DMS 273 (cell line): ENCODE data around the gene ZNF287.
"Not testable (repeated sequence)": the region's sequence is repeated elsewhere in the genome, so short reads cannot be mapped to it uniquely, and the experiment has no call there.

ENCODE experiments used
- DNase-seq: peaks from one replicate; lab custom pipeline; 2025; ENCODE audit not compliant: unreplicated experiment; lab: John Stamatoyannopoulos, UW

ZNF287 gene

GRCh38 chr17:16568541-16569357, at the start of gene ZNF287:
Gene ZNF287 (minus strand): TSS chr17:16569204. CDS start chr17:16567731, 1,473 bp downstream.
- DNase-seq = peak; percentile 94

- DNase-seq = no peak
Measured at GRCh38 chr17:16617481-16618060, 48.6 kb upstream of the ZNF287 start.

GRCh38 chr17:16599537-16599936, 30.5 kb upstream of the ZNF287 start:
- no peak for DNase-seq

GRCh38 chr17:16593356-16594102, 24.5 kb upstream of the ZNF287 start:
- no peak for DNase-seq

- DNase-seq = peak; percentile 91
Measured at GRCh38 chr17:16589097-16589969, 20.3 kb upstream of the ZNF287 start.

GRCh38 chr17:16585796-16586195, 16.8 kb upstream of the ZNF287 start:
- DNase-seq = no peak

- DNase-seq = peak; percentile 92
Measured at GRCh38 chr17:16584273-16584995, 15.4 kb upstream of the ZNF287 start.

- no peak for DNase-seq
Measured at GRCh38 chr17:16583781-16584180, 14.8 kb upstream of the ZNF287 start.

- no peak for DNase-seq
Measured at GRCh38 chr17:16573466-16573865, 4.5 kb upstream of the ZNF287 start.

GRCh38 chr17:16569358-16569712, 331 bp upstream of the ZNF287 start:
- DNase-seq = no peak

GRCh38 chr17:16552637-16553045, 16.4 kb downstream of the ZNF287 start:
- DNase-seq = no peak

GRCh38 chr17:16551878-16552636, 16.9 kb downstream of the ZNF287 start:
- no peak for DNase-seq

GRCh38 chr17:16537130-16537458, 31.9 kb downstream of the ZNF287 start:
- no peak for DNase-seq

GRCh38 chr17:16534236-16534635, 34.8 kb downstream of the ZNF287 start:
- DNase-seq = no peak

GRCh38 chr17:16529906-16530305, 39.1 kb downstream of the ZNF287 start:
- no peak for DNase-seq

GRCh38 chr17:16527298-16527697, 41.7 kb downstream of the ZNF287 start:
- no peak for DNase-seq

- not testable (repeated sequence) for DNase-seq
Measured at GRCh38 chr17:16525556-16525955, 43.4 kb downstream of the ZNF287 start.

- peak; percentile 84 for DNase-seq
Measured at GRCh38 chr17:16521070-16521727, 47.8 kb downstream of the ZNF287 start.

- no peak for DNase-seq
Measured at GRCh38 chr17:16519021-16519420, 50.0 kb downstream of the ZNF287 start.
